NCI-H526 (cell line): ENCODE data around the gene NDUFS2.
"Not testable (repeated sequence)": the region's sequence is repeated elsewhere in the genome, so short reads cannot be mapped to it uniquely, and the experiment has no call there.

Source experiments
- DNase-seq, 2 experiments: peaks; one replicate each; lab custom pipeline; 2025; lab: John Stamatoyannopoulos, UW

The NDUFS2 gene

GRCh38 chr1:161220002-161220401, 17.8 kb downstream of the NDUFS2 start:
- no peak for DNase-seq

- no peak for DNase-seq
These were observed 20.2 kb downstream of the NDUFS2 start for GRCh38 chr1:161222175-161223019.

GRCh38 chr1:161223805-161224694, 21.9 kb downstream of the NDUFS2 start:
- no peak for DNase-seq

DNA sequence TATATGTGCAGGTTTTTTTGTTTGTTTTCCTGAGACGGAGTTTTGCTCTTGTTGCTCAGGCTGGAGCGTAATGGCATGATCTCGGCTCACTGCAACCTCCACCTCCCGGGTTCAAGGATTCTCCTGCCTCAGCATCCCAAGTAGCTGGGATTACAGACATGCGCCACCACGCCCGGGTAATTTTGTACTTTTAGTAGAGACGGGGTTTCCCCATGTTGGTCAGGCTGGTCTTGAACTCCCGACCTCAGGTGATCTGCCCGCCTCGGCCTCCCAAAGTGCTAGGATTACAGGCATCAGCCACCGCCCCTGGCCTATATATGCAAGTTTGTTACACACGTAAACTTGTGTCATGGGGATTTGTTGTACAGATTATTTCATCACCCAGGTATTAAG, 22.5 kb downstream of the NDUFS2 start:
- not testable (repeated sequence) for DNase-seq

DNA sequence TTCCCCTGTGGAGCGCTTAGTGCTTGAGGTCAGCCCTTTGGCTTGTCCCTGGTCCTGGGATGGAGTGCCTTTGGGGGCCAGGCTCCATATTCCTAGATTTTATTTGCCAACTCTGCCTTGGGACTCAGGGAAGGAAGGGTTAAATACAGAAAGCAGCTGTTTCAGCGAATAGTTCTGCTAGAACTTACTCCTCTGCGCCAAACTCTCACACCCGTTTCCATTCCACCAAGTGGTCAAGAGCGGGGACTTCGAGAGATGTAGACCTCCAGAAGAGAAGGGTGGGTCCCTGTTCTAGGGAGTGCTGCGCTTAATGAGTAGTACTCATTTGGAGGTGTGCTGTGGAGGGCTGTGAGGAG, 23.0 kb downstream of the NDUFS2 start:
- no peak for DNase-seq

DNA sequence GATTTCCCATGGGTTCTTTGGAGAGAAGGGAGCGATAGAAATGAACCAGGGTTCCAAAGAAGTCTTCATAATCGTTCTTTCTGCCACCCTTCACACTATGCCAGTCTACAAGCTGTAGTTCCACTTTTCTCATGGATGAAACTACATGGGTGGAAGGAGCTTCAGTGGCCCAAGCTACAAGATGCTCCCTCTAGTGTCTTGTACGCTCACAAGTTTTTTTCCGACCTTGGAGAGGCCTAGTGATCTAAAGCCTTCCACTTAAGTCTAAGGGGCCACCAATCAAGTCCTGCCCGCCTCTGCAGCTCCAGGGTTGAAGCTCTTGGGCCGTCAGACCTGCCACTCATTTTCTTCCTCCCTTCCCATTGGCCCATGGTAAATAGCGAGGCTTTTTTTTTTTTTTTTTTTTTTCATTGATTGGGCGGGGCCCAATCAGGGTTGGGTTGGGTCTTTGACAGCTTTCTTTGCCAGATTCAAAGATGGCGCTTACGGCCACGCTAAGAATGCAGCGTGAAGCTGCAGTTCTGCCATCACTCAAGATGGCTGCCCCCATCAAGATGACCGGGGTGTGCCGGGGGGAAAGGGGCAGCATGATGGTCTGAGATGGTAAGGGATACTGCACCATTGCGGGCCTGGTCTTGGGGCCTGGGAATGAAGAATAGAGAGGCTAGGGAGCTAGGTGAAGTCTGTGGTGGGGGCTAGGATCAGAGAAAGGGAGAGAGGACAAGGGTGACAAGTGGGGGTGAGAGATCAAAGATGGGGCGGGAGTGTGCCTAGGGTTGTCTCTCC, 23.6 kb downstream of the NDUFS2 start, which contains the start of gene TOMM40L:
Gene TOMM40L, plus strand, starts transcription at position 527 of the 786 bp plus-strand sequence. CDS start 430 bp downstream, outside the sequence.
- peak; percentile 100 for DNase-seq

GRCh38 chr1:161226320-161226711, 24.1 kb downstream of the NDUFS2 start:
- DNase-seq = peak in 1 of 2 experiments; percentile 63

GRCh38 chr1:161226759-161227158, 24.6 kb downstream of the NDUFS2 start:
- peak; percentile 58 to 64 for DNase-seq

DNA sequence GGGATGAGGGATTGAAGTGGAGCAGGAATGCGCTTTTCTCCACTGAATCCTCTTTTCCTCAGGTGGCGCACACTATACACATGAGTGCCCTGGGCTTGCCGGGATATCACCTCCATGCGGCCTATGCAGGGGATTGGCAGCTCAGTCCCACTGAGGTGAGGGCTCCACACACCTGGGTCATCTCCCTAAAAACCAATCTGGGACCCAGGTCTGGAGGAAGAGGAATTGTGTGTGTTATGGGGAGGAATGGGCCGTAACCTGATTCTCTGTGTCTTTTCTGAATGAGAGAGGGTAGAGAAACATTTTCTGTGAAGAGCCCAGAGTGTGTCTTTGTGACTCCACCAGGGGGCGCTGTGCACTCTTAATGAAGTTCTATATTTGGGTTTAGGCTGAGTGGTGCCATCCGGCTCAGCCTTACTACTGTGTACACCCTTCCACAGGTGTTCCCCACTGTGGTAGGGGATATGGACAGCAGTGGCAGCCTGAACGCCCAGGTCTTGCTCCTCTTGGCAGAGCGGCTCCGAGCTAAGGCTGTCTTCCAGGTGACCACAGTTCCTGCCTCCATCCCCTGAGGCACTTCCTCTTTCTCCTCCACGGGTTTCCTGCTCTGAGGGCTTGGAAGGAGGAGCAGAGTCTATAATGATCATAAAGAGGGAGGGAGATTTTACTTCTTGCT, 25.2 kb downstream of the NDUFS2 start:
- peak; percentile 85 to 96 for DNase-seq

GRCh38 chr1:161228032-161228431, 25.9 kb downstream of the NDUFS2 start:
- no peak for DNase-seq

- DNase-seq = no peak
These were observed 27.7 kb downstream of the NDUFS2 start for GRCh38 chr1:161229896-161230295.

GRCh38 chr1:161230762-161231161, 28.6 kb downstream of the NDUFS2 start:
- DNase-seq = no peak

DNA sequence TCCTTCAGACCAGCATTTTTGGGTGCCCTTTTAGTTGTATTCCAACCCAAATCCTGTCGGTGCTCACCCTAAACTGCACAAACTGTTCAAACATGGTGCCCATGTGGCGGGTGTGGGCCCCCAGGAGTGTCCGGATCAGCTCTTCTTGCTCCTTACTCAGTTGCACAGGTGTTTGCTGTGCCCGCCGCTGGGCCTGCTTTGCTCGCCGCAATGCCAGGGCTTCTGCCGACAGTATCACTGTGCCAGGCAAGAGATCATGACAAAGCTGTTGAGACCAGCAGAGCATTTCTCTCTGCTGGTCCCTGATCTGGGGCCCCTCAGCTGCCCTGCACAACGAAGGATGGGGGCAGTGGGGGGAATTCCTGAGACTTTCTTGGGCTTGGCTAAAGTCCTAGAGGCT, 30.9 kb downstream of the NDUFS2 start:
- no peak for DNase-seq

- DNase-seq = no peak
These were observed 34.0 kb downstream of the NDUFS2 start for GRCh38 chr1:161235957-161236775.

- no peak for DNase-seq
These were observed 35.9 kb downstream of the NDUFS2 start, which contains the start of gene NR1I3 for GRCh38 chr1:161238039-161238473. NR1I3 (minus strand) TSS chr1:161238203; CDS start chr1:161236565, 1,638 bp downstream.

DNA sequence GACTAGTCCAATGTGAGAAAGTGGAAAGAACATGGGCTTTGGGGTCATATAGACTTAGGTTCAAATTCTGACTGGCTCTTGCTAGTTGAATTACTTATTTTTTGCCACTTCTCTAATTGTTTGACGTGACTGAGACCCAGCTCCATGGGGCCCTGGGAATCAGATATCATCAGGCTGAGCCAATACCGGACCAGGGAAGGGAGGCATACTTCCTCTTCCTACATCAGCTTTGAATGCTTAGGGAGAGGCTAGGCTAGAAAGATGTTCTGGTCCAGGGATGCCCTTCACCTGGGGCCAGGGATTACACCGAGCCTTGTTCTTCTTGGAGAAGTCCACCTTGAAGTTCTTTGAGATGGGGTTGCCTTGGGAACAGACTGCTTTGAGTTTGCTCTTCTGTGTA, 39.5 kb downstream of the NDUFS2 start:
- DNase-seq = no peak

GRCh38 chr1:161242313-161242712, 40.1 kb downstream of the NDUFS2 start:
- DNase-seq = no peak

DNA sequence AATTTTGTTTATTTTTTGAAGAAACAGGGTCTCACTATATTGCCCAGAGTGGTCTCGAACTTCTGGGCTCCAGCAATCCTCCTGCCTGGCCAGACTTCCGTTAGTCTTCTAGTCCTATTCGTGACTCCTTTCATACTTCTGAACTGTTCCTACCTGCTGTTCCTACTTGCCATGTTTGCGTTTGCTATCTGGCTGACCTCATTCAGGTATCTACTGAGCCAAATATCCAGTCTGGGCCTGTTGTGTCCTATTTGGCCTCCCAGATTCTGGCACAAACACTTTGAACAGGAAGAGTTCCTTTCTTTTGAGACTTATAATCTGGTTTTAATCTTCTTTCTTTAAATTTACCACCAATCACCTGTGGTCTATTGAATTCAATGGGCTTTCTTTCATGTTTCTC, 42.7 kb downstream of the NDUFS2 start:
- no peak for DNase-seq

GRCh38 chr1:161250100-161250499, 47.9 kb downstream of the NDUFS2 start:
- DNase-seq = not testable (repeated sequence)

GRCh38 chr1:161250829-161251228, 48.7 kb downstream of the NDUFS2 start:
- no peak for DNase-seq
